HG03159 (cell line): ENCODE data around the gene NENF.
"Not testable (repeated sequence)": the region's sequence is repeated elsewhere in the genome, so short reads cannot be mapped to it uniquely, and the experiment has no call there.

ENCODE experiments used
- ATAC-seq: cut with Tn5 transposase; IDR thresholded peaks from one replicate; pipeline ENCODE4 v1.9.1; 2021; ENCODE audit warnings: mild to moderate bottlenecking, moderate library complexity; ENCODE audit not compliant: unreplicated experiment

NENF gene

DNA sequence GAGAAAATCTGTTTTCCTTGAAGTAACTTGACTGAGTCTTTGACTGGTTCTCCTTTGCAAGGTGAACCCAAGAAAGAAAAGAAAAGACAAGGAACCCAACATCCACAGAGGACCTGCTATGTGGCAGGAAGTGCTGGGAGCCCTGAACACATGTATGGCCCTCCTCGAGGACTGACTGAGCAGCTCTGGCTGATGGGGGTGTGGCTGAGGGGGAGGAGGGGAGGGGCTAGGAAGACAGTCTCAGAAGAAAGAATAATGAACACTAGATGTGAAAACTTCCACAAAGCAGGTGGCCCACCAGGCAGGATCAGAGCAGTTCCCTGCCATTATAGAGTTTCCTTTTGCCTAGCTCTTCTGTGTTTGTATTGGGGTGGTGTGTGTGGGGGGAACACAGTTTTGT lies 26.1 kb downstream of the NENF start:
- no peak for ATAC-seq

DNA sequence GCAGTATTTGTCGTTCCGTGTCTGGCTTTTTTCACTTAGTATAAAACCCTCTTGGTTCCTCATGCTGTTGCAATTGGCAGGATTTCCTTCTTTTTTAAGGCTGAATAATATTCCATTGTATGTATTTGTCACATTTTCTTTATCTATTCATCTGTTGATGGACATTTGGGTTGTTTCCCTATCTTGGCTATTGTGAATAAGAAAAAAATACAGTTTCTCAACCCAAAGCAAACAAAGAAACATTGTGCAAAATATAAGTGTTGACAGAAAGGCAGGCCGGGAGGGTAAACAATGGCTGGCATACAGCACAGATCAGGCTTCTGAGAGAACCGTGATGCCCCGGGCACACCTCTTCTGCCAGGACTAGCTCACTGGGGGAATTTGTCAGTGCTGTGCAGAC lies 26.9 kb downstream of the NENF start:
- ATAC-seq: no peak

DNA sequence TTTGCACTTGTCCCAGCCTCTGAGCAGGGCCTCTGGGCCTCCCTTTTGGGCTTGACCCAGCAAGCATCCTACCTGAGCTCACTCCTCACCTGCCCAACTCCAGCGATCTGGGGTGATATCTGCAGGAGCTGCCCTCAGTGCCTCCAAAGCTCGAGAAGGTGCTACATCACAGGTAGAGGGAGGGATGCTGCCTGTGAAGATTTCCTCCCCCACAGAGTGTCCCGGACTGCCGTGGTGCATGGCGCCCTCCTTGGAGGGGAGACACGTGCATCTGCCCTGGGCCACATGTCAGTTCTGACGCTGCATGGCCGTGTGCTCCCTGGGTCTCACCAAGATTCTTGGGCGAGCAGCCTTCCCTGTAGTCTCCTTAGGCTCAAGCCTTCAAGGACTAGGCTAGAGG lies 27.7 kb downstream of the NENF start:
- no peak for ATAC-seq

DNA sequence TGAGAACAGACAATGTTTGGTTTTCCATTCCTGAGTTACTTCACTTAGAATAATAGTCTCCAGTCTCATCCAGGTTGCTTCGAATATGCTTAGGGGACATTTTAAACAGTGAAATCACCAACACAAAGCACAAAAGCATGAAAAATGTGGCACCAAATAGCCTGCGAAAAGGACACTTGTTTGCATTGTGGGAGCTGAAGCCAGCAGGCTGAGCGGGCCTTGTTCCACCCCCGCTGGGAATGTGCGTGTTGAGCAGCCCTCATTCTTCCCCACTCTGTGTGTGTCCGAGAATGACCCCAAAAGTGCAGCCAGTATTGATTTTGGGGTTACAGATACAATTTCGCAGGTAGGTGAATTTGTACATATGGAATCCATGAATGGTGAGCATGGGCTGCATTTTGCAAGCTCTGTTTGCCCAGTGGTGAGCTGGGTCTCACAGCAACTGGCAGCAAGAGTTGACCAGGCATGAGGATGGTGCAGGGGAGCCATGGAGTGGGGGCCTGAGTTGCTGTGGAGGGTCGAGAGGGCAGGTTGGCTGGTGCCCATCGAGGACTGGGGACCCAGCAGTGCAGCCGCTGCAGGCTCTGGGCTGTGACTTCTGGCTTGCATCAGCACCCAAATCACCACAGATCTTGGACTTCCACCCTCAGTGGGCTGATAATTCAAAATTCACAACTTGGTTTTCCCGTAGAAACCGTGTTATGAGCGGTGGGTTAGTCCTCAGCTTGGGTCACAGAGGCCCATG lies 29.4 kb downstream of the NENF start:
- no peak for ATAC-seq

- no peak for ATAC-seq
These were observed 31.0 kb downstream of the NENF start for GRCh38 chr1:212463565-212464285.

DNA sequence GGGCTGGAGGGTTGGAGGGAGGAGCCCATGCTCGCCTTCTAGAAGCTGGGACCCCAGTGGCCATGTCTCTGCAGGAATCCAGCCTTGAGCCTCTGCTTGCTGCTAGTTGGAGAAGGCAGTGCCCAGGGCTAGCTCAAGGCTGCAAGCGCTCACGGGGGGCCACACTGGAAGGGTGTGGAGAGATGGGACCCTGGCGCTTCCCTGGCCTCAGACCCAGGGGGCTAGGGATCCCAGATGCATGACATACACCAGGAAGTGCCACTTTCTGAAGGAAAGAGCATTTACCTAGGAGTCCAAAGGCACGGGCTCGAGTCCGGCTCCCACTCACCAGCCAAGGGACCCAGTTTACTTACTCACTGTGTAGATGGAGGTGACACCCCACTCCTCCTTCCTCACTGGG lies 32.6 kb downstream of the NENF start:
- ATAC-seq: no peak

DNA sequence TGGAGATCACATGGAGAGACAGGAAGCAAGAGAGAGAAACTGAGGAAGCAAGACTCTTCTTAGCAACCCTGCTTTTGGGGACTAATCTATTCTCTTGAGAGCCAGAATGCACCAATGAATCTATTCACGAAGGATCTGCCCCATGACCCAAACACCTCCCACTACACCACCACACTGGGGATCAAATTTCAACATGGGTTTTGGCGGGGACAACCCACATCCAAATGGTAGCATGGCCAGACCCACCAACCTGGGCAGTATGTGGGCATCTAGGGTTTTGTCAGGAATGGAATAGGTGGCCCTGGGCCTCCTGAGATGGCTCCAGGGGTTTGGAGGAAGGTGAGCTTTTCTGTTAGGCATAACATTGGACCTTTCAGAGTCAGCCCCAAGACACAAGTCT lies 33.7 kb downstream of the NENF start:
- no peak for ATAC-seq

DNA sequence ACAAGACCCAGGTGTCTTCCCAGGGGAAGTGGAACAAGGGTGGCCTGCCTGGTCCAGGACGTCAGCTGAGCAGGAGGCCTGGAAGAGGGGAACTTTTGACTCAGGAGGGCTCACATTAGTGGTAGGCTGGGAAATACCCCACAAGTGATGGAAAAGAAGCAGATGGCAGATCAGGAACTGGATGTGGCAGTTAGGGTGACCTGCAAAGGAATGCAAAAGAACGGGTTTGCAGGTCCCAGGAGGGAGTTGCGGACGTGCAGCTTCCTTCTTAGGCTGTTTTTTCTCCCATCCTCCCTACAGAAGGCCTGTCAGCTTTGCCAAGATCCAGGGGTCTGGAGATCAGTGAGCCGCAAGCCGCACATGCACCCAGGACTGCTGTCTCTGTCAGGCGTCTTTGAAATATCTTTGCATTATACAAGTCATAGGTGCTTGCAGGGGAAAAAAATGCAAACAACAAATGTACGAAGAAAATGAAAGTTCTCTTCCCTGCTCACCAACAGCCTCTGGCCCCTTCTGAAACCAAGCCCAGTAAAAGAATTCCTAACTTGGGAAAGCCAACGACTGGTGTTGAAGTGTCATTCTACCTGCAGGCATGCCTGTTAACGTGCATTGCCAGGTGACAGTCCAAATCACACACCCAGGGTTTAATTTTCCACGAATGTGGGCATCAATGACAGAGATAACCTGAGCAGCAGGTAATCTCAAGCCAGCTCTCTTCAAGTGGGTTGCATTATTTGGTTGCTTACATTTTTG lies 34.4 kb downstream of the NENF start:
- ATAC-seq: no peak

- no peak for ATAC-seq
These were observed 35.2 kb downstream of the NENF start for GRCh38 chr1:212467843-212468482.

DNA sequence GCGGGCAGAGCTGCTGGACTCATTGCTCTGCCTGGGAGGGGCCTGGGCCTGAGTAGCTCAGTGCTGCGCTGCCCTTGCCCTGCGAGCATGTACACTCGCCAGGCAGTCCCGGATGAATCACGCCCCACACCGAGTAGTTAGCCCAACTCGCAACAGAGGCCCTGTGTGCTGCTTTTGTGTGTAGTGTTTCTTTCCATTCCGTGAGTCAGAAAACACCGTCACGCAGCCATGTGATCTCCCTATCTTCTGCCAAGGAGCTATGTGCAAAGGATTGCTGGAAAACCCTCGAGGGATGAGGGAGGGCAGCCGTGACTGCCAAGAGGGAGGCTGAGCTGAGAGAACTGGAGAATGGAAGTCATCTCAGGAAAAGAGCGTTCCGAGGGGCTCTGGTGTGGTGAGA lies 37.3 kb downstream of the NENF start:
- no peak for ATAC-seq

GRCh38 chr1:212471286-212471685 lies 38.6 kb downstream of the NENF start:
- no peak for ATAC-seq

- ATAC-seq: no peak
These were observed 39.4 kb downstream of the NENF start for GRCh38 chr1:212471891-212472675.

DNA sequence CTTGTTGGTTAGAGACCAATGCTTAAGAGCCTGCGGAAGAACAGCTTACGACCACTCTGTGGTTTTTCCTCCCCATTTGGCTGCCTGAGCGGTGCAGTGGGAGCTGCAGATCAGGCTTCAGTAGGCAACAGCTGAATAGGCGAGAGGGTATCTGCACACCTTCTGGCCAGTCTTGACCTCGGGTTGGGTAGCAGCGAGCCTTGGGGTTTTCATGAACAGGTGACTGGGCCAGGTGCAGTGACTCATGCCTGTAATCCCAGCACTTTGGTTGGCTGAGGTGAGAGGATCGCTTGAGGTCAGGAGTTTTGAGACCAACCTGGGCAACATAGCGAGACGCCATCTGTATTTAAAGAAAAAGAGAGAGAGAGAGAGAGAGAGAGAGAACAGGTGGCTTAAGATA lies 41.0 kb downstream of the NENF start:
- no peak for ATAC-seq

DNA sequence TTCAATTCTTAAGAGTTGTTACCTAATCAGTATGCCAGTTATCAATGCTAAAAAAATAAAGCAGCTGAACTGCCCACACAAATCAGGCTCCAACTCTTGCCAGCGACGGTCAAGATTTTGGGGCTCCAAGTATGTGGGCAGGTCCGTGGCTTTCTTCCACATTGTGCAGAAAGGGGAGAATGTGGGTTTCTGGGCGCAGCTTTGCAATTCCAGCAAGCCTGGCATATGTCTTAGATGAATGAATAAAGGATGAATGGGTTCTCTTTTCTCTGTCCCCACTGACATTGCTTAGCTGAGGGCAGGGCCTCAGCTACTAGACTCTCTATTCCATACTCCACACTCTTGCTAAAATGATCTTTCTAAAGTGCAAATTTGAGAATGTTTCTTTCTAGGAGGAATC lies 42.4 kb downstream of the NENF start:
- no peak for ATAC-seq

DNA sequence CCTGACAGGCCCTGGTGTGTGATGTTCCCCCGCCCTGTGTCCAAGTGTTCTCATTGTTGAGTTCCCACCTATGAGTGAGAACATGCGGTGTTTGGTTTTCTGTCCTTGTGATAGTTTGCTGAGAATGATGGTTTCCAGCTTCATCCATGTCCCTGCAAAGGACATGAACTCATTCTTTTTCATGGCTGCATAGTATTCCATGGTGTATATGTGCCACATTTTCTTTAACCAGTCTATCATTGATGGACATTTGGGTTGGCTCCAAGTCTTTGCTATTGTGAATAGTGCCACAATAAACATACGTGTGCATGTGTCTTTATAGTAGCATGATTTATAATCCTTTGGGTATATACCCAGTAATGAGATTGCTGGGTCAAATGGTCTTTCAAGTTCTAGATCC lies 43.1 kb downstream of the NENF start:
- ATAC-seq: not testable (repeated sequence)

DNA sequence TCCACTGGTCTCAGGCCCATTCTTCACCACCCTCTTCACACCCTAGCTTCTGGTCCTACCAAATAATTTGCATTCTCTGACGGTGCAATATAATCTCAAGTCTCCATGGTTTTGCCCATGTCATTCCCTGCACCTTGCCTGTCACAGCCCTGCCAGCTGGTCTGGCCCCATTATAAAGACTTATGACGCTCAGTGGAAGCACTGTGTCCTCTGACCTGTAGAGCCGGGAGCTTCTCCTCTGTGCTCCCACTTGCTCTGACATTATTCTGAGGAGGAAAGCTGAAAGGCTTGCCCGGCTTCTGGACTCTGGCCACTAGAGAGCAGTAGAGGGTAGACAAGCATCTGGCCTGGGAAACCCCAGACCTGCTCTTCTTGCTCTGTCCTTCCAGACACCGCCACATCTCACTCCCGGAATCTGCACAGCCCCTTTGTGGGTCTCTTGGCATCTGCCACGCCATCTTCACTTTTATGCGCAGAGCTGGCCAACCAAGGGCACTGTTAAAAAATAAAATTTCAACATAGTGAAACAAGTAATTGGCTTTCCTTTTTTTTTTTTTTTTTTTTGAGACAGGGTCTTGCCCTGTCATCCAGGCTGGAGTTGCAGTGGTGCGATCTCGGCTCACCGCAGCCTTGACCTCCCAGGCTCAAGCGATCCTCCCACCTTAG lies 44.4 kb downstream of the NENF start:
- peak; percentile 91 for ATAC-seq

DNA sequence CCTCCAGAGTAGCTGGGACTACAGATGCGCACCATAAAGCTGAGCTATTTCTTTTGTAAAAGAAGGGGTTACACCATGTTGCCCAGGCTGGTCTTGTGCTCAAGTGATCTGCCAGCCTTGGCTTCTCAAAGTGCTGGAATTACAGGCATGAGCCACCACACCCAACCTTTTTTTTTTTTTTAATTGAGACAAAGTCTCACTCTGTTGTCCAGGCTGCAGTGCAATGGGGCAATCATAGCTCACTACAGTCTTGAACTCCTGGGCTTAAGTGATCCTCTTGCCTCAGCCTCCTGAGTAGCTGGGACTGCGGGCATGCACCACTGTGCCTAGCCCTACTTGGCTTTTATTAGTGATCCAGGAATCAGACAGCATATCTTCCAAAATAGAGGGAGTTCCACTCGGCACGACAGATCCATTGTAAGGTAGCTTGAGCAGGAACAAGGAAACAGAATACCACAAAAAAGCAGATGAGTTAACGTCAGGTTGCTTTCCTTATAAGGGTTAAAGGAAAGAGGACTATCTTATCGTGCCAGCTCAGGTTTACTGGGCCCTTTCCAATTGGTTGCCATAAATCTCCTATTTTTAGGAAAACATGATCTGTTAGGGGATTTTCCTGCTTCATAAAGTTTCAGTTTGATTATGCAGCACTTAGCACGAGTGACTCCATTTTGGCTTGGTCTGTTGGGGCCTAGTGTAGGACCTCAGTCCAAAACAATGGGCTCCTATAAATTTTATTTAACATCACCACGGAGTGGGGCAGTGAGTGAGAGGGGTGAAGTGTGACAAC lies 45.2 kb downstream of the NENF start:
- ATAC-seq: no peak

DNA sequence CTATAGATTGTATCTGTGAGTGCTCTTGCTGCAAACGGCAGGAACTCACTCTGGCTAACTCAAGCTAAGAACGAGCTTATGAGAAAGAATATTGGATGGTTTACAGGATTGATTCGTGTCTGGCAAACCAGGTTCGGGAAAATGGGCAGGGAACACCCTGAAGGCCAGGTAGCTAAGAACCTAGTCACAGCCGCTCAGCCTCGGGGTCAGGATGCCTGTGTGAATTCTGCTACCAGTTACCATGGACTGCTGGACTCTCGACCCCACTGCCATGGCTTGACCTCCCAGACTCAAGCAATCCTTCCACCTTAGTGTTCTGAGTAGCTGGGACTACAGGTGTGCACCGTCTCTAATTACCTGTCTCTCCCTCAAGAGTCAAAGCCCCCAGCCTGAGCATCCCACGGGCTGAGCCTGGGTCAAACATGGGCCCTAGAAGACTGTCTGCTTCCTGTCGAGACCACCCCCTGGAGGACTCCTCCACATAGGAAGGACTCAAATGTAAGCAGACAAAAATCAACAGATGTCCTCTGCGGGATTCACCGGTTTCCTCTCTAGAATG lies 45.8 kb downstream of the NENF start:
- no peak for ATAC-seq

DNA sequence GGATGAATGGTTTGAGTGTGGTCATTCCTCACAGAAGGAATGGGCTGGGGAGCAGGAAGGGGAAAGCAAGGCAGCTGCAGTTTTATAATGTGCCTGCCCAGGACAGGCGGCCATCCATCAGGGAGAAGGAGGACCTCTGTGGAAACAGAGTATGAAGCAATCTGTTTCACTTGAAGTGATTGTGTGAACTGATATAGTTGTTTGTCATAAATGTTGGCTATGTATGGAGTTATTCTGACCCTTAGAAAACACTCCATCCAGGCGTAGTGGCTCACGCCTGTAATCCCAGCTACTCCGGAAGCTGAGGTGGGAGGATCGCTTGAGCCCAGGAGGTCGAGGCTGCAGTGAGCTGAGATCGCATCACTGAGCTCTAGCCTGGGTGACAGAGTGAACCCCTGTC lies 46.5 kb downstream of the NENF start:
- no peak for ATAC-seq
